Ovary (tissue), 10 donors: ENCODE results near the gene OR2L2. TPM values are rescaled to one million over a fixed set of nuclear protein-coding genes. Genes with fewer than 3 reads are reported as not detected.

Experiments
- DNase-seq, 5 donors: peaks; one replicate each; pipeline ENCODE4 v3.0.0-alpha.2; 2019 to 2020
- H3K27ac ChIP-seq, 2 donors: fragments of 200-600 bp; one replicate each; pipeline versions ENCODE4 v1.5.1 to v1.8.0; 2019 to 2022
- H3K27me3 ChIP-seq: fragments of 200-600 bp; one replicate; pipeline ENCODE4 v1.8.0; 2022
- H3K36me3 ChIP-seq: fragments of 200-600 bp; sonication (generic); one replicate; pipeline ENCODE4 v1.5.1; 2019
- H3K4me1 ChIP-seq: one replicate; pipeline ENCODE4 v1.8.1; 2013; ENCODE audit warnings: mild to moderate bottlenecking, moderate library complexity; ENCODE audit not compliant: insufficient read depth
- H3K4me3 ChIP-seq: fragments of 200-600 bp; sonication (generic); one replicate; pipeline ENCODE4 v1.5.1; 2017
- H3K9me3 ChIP-seq, 2 donors: fragments of 200-600 bp in 1 of 2; sonication (generic) in 1 of 2; one replicate each; pipeline versions ENCODE4 v1.5.1 to v1.8.1; 2013 to 2019; ENCODE audit warnings: mild to moderate bottlenecking in 1 of 2, moderate library complexity in 1 of 2
- EP300 ChIP-seq: sonication (generic); formaldehyde crosslinking; IDR thresholded peaks from one replicate; pipeline ENCODE4 v1.6.1; 2017; ENCODE audit warnings: antibody characterized with exemption
- POLR2A ChIP-seq: fragments of 450-650 bp; IDR thresholded peaks from one replicate; pipeline ENCODE4 v1.6.1; 2017; ENCODE audit warnings: antibody characterized with exemption, mild to moderate bottlenecking, moderate library complexity
- WGBS, 3 donors: extraction: QIAGEN DNeasy Blood & Tissue Kit in 1 of 3; methylation state at CpG; one replicate each; pipeline versions ENCODE4 v1.1.5 to v1.1.7; 2013 to 2017; 5-methylcytosine and 5-hydroxymethylcytosine counted together
- intact Hi-C, 4 donors: fragments of 100-400 bp; cut with DNase I; formaldehyde crosslinking; loops; one replicate each; pipeline versions ENCODE4 v1.11.0 to v1.15.1; 2022 to 2023
- long read RNA-seq, 3 donors: library from polyadenylated mRNA in 2 of 3; unstranded in 2 of 3; transcript quantifications; one replicate each; pipeline ENCODE4 v2.0.0 and lab custom pipeline, GENCODE V29; 2021 to 2026
- polyA plus RNA-seq, 2 donors: library from polyadenylated mRNA; stranded (reverse); fragments of 200-250 nt in 1 of 2; fragments of 350-450 nt in 1 of 2; fragmentation: Illumina TruSeq in 1 of 2; extraction: RNeasy Lipid Tissue Mini Kit (QIAGEN cat#74804) in 1 of 2; gene quantifications; one replicate each; pipeline ENCODE4 v1.2.3, GENCODE V29; 2013 to 2014
- total RNA-seq, 7 donors: library from RNA; depleted of rRNA in 2 of 7; stranded (reverse); fragments of >200 nt in 2 of 7; fragmentation: NEBNext Ultra II Directional in 3 of 7; extraction: Animal tissue kit (Norgen Biotek cat#: 25700) in 3 of 7; gene quantifications; one replicate each; pipeline versions ENCODE4 v1.1.0 to v1.2.4, GENCODE V29; 2016 to 2023
- TF ChIP-seq, protein P1 (sequence below), 3 donors: fragments of 450-650 bp in 2 of 3; fragments of 200-600 bp in 1 of 3; IDR thresholded peaks; one replicate each; pipeline versions ENCODE4 v1.5.1 to v1.8.0; 2016 to 2022; ENCODE audit warnings: antibody characterized with exemption in 3 of 3, mild to moderate bottlenecking in 1 of 3
- donor health status: DM: no; HTN: no; CAD: no; lungs with moderate emphysema.
- donor health status: DM: no; HTN: no; CAD: no.
- donor health status: Bipolar disorder and iron deficiency.
- donor health status: DM: yes; HTN: yes; CAD: no.
- donor health status: DM: no; HTN: no; CAD: no.
- donor health status: DM: yes; HTN: yes; CAD: no.

OR2L2 gene, protein sequence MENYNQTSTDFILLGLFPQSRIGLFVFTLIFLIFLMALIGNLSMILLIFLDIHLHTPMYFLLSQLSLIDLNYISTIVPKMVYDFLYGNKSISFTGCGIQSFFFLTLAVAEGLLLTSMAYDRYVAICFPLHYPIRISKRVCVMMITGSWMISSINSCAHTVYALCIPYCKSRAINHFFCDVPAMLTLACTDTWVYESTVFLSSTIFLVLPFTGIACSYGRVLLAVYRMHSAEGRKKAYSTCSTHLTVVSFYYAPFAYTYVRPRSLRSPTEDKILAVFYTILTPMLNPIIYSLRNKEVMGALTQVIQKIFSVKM
- total RNA-seq (under 1 TPM in 5 of 7 donors, not detected in 2; 0.08 to 0.69 (median 0.17) TPM), polyA plus RNA-seq (under 1 TPM in 1 of 2 donors, not detected in 1; 0.12 TPM)
- long read RNA-seq, donor 1, result 0 reads
- long read RNA-seq, donor 2, result 0 reads
- long read RNA-seq, donor 3, result 0 reads

DNA sequence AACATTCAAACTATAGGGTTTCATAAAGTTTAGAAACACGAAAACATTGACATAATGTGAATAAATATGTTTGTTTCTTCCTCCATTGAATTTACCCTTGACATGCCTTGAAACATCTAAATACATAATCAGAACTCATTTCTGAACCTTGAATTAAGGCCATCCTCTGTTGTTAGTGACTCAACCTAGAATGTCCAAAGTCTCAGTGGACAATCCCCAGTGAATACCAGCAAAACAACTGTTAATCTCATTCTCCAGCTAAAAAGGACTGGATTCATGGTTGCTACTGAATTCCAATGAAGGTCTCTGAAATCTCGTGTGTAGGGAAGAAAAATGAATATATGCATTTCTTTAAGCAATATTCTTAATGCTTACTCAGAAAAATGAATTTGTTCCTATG lies at the start of gene OR2L2:
TSS of gene OR2L2 (plus strand) at position 301 of the 400 bp plus-strand sequence. CDS start 8,198 bp downstream, outside the sequence.
- DNase-seq, result no peak
- WGBS, 3 donors, result 37 to 43% (median 41%) methylated on average over 2 of the region's 2 CpGs
- intact Hi-C loops, result no loop called here
- TF ChIP-seq POLR2A (no peak), EP300 (no peak)
- TF ChIP-seq, protein P1, sequence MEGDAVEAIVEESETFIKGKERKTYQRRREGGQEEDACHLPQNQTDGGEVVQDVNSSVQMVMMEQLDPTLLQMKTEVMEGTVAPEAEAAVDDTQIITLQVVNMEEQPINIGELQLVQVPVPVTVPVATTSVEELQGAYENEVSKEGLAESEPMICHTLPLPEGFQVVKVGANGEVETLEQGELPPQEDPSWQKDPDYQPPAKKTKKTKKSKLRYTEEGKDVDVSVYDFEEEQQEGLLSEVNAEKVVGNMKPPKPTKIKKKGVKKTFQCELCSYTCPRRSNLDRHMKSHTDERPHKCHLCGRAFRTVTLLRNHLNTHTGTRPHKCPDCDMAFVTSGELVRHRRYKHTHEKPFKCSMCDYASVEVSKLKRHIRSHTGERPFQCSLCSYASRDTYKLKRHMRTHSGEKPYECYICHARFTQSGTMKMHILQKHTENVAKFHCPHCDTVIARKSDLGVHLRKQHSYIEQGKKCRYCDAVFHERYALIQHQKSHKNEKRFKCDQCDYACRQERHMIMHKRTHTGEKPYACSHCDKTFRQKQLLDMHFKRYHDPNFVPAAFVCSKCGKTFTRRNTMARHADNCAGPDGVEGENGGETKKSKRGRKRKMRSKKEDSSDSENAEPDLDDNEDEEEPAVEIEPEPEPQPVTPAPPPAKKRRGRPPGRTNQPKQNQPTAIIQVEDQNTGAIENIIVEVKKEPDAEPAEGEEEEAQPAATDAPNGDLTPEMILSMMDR (IDR thresholded peaks at IDR 0.05), result no peak
- Histone ChIP-seq H3K4me3 (no peak within 1 kb of the TSS), H3K9me3 (no peaks in the 10 kb centered on the region), H3K27ac (no peak within 1 kb of the TSS), H3K36me3 (no peaks in the 10 kb centered on the region), H3K27me3 (no peaks in the 10 kb centered on the region), H3K4me1 (no peaks in the 10 kb centered on the region)

DNA sequence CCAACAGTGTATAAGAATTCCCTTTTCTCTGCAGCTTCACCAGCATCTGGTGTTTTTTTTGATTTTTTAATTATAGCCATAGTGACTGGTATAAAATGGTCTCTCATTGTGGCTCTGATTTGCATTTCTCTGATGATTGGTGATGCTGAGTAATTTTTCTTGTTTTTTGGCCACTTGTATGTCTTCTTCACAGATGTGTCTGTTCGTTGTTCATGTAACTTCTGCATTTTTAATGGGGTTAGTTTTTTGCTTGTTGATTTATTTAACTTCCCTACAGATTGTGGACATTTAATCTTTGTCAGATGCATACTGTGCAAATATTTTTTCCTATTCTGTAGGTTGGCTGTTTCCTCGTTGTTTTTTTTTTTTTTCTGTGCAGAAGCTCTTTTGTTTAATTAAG lies 36.9 kb upstream of the OR2L2 start:
- no peak for DNase-seq
- H3K4me1 ChIP-seq, result no peaks in the 10 kb centered on the region
- H3K27ac ChIP-seq, result no peak overlapping the region
- intact Hi-C loops, result no loop called here
- H3K4me3 ChIP-seq, result no peak overlapping the region
- no peaks in the 10 kb centered on the region for H3K36me3 ChIP-seq
- TF ChIP-seq EP300 (no peak), POLR2A (no peak)
- TF ChIP-seq, protein P1 (IDR thresholded peaks at IDR 0.05), result no peak
- no peaks in the 10 kb centered on the region for H3K9me3 ChIP-seq
- no peaks in the 10 kb centered on the region for H3K27me3 ChIP-seq
- WGBS, 3 donors, result 56 to 63% (median 61%) methylated on average over 2 of the region's 2 CpGs

GRCh38 chr1:247998811-247999210 lies 31.1 kb upstream of the OR2L2 start:
- DNase-seq, result no peak
- Histone ChIP-seq H3K4me3 (no peak overlapping the region), H3K27ac (no peak overlapping the region), H3K9me3 (no peaks in the 10 kb centered on the region), H3K36me3 (no peaks in the 10 kb centered on the region), H3K4me1 (no peaks in the 10 kb centered on the region), H3K27me3 (no peaks in the 10 kb centered on the region)
- intact Hi-C loops, result no loop called here
- WGBS, 3 donors, result 31 to 50% (median 37%) methylated on average over 2 of the region's 2 CpGs
- TF ChIP-seq, protein P1 (IDR thresholded peaks at IDR 0.05), result no peak
- TF ChIP-seq EP300, result no peak
- no peak for TF ChIP-seq POLR2A

DNA sequence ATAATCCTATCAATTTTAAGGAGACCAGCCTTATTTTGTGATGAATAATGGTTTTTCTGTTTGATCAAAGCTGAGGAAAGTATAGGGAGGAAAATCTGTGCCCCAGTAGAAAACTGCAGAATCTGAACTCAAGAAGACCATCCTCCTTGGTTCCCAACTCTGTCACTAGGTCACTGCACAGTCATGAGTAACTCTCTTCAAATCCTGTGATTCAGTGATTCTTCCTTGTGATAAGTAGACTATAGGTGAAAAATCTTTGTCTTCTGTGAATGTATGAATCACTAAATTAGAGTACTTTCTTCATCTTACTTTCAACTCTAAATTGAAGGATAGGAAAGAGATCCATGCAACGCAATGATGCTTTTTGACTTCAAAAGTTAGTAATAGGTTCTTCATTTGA lies 29.7 kb upstream of the OR2L2 start:
- H3K27me3 ChIP-seq, result peaks cover 2% of the 10 kb centered on the region
- H3K4me1 ChIP-seq, result no peaks in the 10 kb centered on the region
- H3K36me3 ChIP-seq, result no peaks in the 10 kb centered on the region
- intact Hi-C loops, result no loop called here
- TF ChIP-seq, protein P1 (IDR thresholded peaks at IDR 0.05), result no peak
- no peak for TF ChIP-seq EP300
- no peak for TF ChIP-seq POLR2A
- no peak for DNase-seq
- H3K9me3 ChIP-seq, result no peaks in the 10 kb centered on the region
- no peak overlapping the region for H3K27ac ChIP-seq
- 87 to 93% (median 91%) methylated on average over 1 of the region's 1 CpG for WGBS, 3 donors
- H3K4me3 ChIP-seq, result no peak overlapping the region
